Breast epithelium (tissue), 3 donors: ENCODE measurements around the gene ZBTB43.
A peak's percentile ranks its signal among the peaks of the same experiment; 100 is the strongest.

Experiments
- CTCF ChIP-seq, 3 donors: fragments of 450-650 bp; IDR thresholded peaks; one replicate each; pipeline ENCODE4 v1.5.1; 2016 to 2017; ENCODE audit warnings: antibody characterized with exemption in 3 of 3, mild to moderate bottlenecking in 3 of 3, moderate library complexity in 3 of 3
- POLR2A ChIP-seq: fragments of 450-650 bp; IDR thresholded peaks from one replicate; pipeline ENCODE4 v1.6.1; 2016; ENCODE audit warnings: antibody characterized with exemption, mild to moderate bottlenecking, moderate library complexity

GRCh38 chr9:126773004-126773607 lies 31.7 kb upstream of the ZBTB43 start:
- no peak for TF ChIP-seq POLR2A
- peak in 2 of 3 donors; percentile 35 to 43 for TF ChIP-seq CTCF (IDR thresholded peaks at IDR 0.05)
